ENCODE results near the gene LUC7L3. TPM values are rescaled to one million over a fixed set of nuclear protein-coding genes. Genes with fewer than 3 reads are reported as not detected.

The LUC7L3 gene
- total and polyA plus RNA-seq, 2 of the 13 experiments (the other 11 are each of a cell fraction or from before 2014, with no cell fraction given) = 108 to 120 TPM

- no peak for TF ChIP-seq ZNF670 (CRISPR knock-in tag; IDR thresholded peaks at IDR 0.05; ENCODE audit: borderline replicate concordance)
- peak; percentile 37 for TF ChIP-seq ZBTB7B (CRISPR knock-in tag; IDR thresholded peaks at IDR 0.05)
- TF ChIP-seq MED13 (CRISPR knock-in tag; IDR thresholded peaks at IDR 0.05) = peak; percentile 10; the same call in 1 of the 2 replicates
- TF ChIP-seq CTCF (CRISPR knock-in tag; IDR thresholded peaks at IDR 0.05) = no peak
- peak; percentile 38 for TF ChIP-seq LBX2 (CRISPR knock-in tag; IDR thresholded peaks at IDR 0.05; ENCODE audit: borderline replicate concordance)
- no peak for TF ChIP-seq MBD4 (IDR thresholded peaks at IDR 0.05; ENCODE audit: borderline replicate concordance, low read length)
- peak; percentile 77; the same call in 1 of the 2 replicates for TF ChIP-seq ZNF816 (CRISPR knock-in tag; IDR thresholded peaks at IDR 0.05; ENCODE audit: borderline replicate concordance)
- TF ChIP-seq CERS6 (CRISPR knock-in tag; IDR thresholded peaks at IDR 0.05) = peak; percentile 56; the same call in 1 of the 2 replicates
- no peak for TF ChIP-seq KDM1A (CRISPR knock-in tag; IDR thresholded peaks at IDR 0.05)
- no peak for TF ChIP-seq LRRFIP1 (CRISPR knock-in tag; conservative IDR thresholded peaks at IDR 0.05)
- TF ChIP-seq ZNF367 (CRISPR knock-in tag; IDR thresholded peaks at IDR 0.05; ENCODE audit: borderline replicate concordance) = peak; percentile 78; the same call in 1 of the 2 replicates
- TF ChIP-seq ZNF777 (CRISPR knock-in tag; IDR thresholded peaks at IDR 0.05) = peak; percentile 59; the same call in 1 of the 2 replicates
- peak; percentile 48; the same call in 1 of the 2 replicates for TF ChIP-seq BRF2 (CRISPR knock-in tag; IDR thresholded peaks at IDR 0.05)
- TF ChIP-seq CSRNP1 (CRISPR knock-in tag; IDR thresholded peaks at IDR 0.05) = peak; percentile 94
- TF ChIP-seq SNAPC2 (CRISPR knock-in tag; IDR thresholded peaks at IDR 0.05) = 0 out of 2 replicates have a peak, but pooled peaks have one; percentile 4
- TF ChIP-seq ZNF577 (CRISPR knock-in tag; IDR thresholded peaks at IDR 0.05; ENCODE audit: borderline replicate concordance, low read depth) = no peak
- peak; percentile 75; the same call in 1 of the 2 replicates for TF ChIP-seq TARDBP (CRISPR knock-in tag; IDR thresholded peaks at IDR 0.05)
- no peak for TF ChIP-seq FOXP1 (IDR thresholded peaks at IDR 0.05)
- TF ChIP-seq FOXP1 (CRISPR knock-in tag; IDR thresholded peaks at IDR 0.05) = peak; percentile 46; the same call in 1 of the 2 replicates
- TF ChIP-seq TRIM24 (CRISPR knock-in tag; IDR thresholded peaks at IDR 0.05) = no peak
Measured at GRCh38 chr17:50719144-50719923, at the start of gene LUC7L3 (continued).
